Lower leg skin (tissue), 4 donors: Measurements from ENCODE around the gene SNX4. TPM values are rescaled to one million over a fixed set of nuclear protein-coding genes. Genes with fewer than 3 reads are reported as not detected.

Experiments
- DNase-seq, 2 donors: peaks; one replicate each; pipeline ENCODE4 v3.0.0-alpha.2; 2019; ENCODE audit warnings: low spot score in 2 of 2
- H3K4me3 ChIP-seq: fragments of 200-600 bp; sonication (generic); 2 replicates; pipeline ENCODE4 v1.5.1; 2017; ENCODE audit warnings: mild to moderate bottlenecking, low read depth; ENCODE audit not compliant: poor library complexity, severe bottlenecking
- CTCF ChIP-seq, 3 donors: fragments of 450-650 bp; IDR thresholded peaks; one replicate each; pipeline ENCODE4 v1.5.1; 2016; ENCODE audit warnings: antibody characterized with exemption in 3 of 3, mild to moderate bottlenecking in 3 of 3, moderate library complexity in 2 of 3
- POLR2A ChIP-seq, 2 donors: fragments of 450-650 bp; IDR thresholded peaks; one replicate each; pipeline ENCODE4 v1.6.1; 2016 to 2017; ENCODE audit warnings: antibody characterized with exemption in 2 of 2, mild to moderate bottlenecking in 1 of 2, moderate library complexity in 1 of 2
- WGBS, 2 donors: methylation state at CpG; one replicate each; pipeline ENCODE4 v1.1.5; 2018; 5-methylcytosine and 5-hydroxymethylcytosine counted together
- intact Hi-C: fragments of 100-400 bp; cut with DNase I; formaldehyde crosslinking; loops from one replicate; pipeline ENCODE4 v1.15.0; 2023; ENCODE audit warnings: low total_unique reads
- total RNA-seq, 4 donors: library from RNA; depleted of rRNA; stranded (reverse); fragments of >200 nt; gene quantifications; one replicate each; pipeline ENCODE4 v1.1.0, GENCODE V29; 2016

The SNX4 gene
- total RNA-seq, 4 donors from 2014 or later, result 22.4 to 71.3 (median 24.6) TPM

- intact Hi-C loops, result no loop called here
- DNase-seq, result no peak
- TF ChIP-seq CTCF (IDR thresholded peaks at IDR 0.05), result no peak
- TF ChIP-seq POLR2A (IDR thresholded peaks at IDR 0.05), result no peak
- H3K4me3 ChIP-seq, result no peak overlapping the region
- 53 to 56% methylated on average over 1 of the region's 1 CpG for WGBS, 2 donors
Measured at GRCh38 chr3:125443923-125444322, 76.1 kb downstream of the SNX4 start.

- TF ChIP-seq CTCF (IDR thresholded peaks at IDR 0.05), result no peak
- TF ChIP-seq POLR2A (IDR thresholded peaks at IDR 0.05), result no peak
- no peak overlapping the region for H3K4me3 ChIP-seq
- intact Hi-C loops, result no loop called here
- DNase-seq, result no peak
- 98 to 100% methylated on average over 1 of the region's 1 CpG for WGBS, 2 donors
Measured at GRCh38 chr3:125442506-125442905, 77.5 kb downstream of the SNX4 start.

GRCh38 chr3:125440970-125441369, 79.0 kb downstream of the SNX4 start:
- H3K4me3 ChIP-seq, result no peak overlapping the region
- intact Hi-C loops, result no loop called here
- TF ChIP-seq CTCF (IDR thresholded peaks at IDR 0.05) (no peak), POLR2A (IDR thresholded peaks at IDR 0.05) (no peak)
- WGBS, 2 donors, result 85 to 97% methylated on average over 2 of the region's 2 CpGs
- DNase-seq, result no peak

DNA sequence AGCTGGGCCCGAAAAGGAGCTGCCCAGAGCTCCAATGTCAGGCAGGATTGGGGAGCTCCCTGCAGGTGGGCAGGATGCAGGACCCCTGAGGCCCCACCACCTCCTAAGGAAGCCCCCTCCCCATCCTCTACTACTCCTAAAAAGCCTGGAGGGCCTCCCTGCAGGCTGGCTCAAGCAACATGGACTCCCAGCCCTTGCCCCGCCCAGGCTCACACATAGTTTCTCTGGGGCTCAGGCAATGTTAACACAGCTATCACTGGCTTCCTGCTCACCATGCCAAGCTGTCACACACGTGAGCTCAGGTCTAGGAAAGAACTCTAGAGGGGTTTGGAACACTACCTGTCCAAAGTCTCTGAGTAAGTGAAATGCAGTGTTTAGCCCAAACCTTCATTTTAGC, 79.4 kb downstream of the SNX4 start:
- TF ChIP-seq POLR2A (IDR thresholded peaks at IDR 0.05) (no peak), CTCF (IDR thresholded peaks at IDR 0.05) (no peak)
- no peak overlapping the region for H3K4me3 ChIP-seq
- no peak for DNase-seq
- whole genome bisulfite sequencing, 2 donors, result 62 to 66% methylated on average over 2 to 3 of the region's 3 CpGs
- intact Hi-C loops, result no loop called here

GRCh38 chr3:125437631-125438435, 82.2 kb downstream of the SNX4 start:
- peak; percentile 30 to 89 for DNase-seq
- intact Hi-C loops, result loop anchor here (5.0 to 10.0 kb wide), 2 partner anchors 441 to 513 kb away; no protein-coding TSS in a partner anchor
- 52 to 53% methylated on average over 9 of the region's 9 CpGs for WGBS, 2 donors

More at GRCh38 chr3:125437631-125438435, 82.2 kb downstream of the SNX4 start:
- no peak overlapping the region for H3K4me3 ChIP-seq
- TF ChIP-seq CTCF (IDR thresholded peaks at IDR 0.05) (peak in 1 of 3 donors; percentile 81), POLR2A (IDR thresholded peaks at IDR 0.05) (no peak)
